Measurements from ENCODE around the gene ZBTB33. TPM values are rescaled to one million over a fixed set of nuclear protein-coding genes. Genes with fewer than 3 reads are reported as not detected.

The ZBTB33 gene
- total RNA-seq, 4 donors from 2014 or later, result 5.6 to 16.1 (median 10.0) TPM

GRCh38 chrX:120235284-120235683 is 15.3 kb upstream of the ZBTB33 start:
- H3K9me3 ChIP-seq, result no peaks in the 10 kb centered on the region
- H3K27me3 ChIP-seq, result no peaks in the 10 kb centered on the region
- H3K36me3 ChIP-seq, result no peaks in the 10 kb centered on the region
- DNase-seq, result no peak
- no peak overlapping the region for H3K27ac ChIP-seq
- no peaks in the 10 kb centered on the region for H3K4me1 ChIP-seq
- 78% methylated on average over 6 of the region's 6 CpGs; no CpG with 5 or more reads in 1 of the 2 donors for WGBS, 2 donors (ENCODE audit: low coverage in 1 of 2)
- TF ChIP-seq CTCF (IDR thresholded peaks at IDR 0.05) (no peak), EP300 (IDR thresholded peaks at IDR 0.05; ENCODE audit: low read depth) (no peak), POLR2AphosphoS5 (IDR thresholded peaks at IDR 0.05) (no peak), POLR2A (IDR thresholded peaks at IDR 0.05) (no peak)
- in situ Hi-C loops (cut with MboI; ENCODE audit: low pct_ligation_motif_present in 1 of 4, low pct_unique_long_range_greater_than_20kb in 1 of 4, low sequenced_read_pairs in 3 of 4), result no loop called here
- intact Hi-C loops (cut with DNase I; ENCODE audit: low total_unique reads), result no loop called here
- no peak overlapping the region for H3K4me3 ChIP-seq

GRCh38 chrX:120236687-120237479 is 13.7 kb upstream of the ZBTB33 start:
- in situ Hi-C loops (cut with MboI; ENCODE audit: low pct_ligation_motif_present in 1 of 4, low pct_unique_long_range_greater_than_20kb in 1 of 4, low sequenced_read_pairs in 3 of 4) (no loop called here), intact Hi-C loops (cut with DNase I; ENCODE audit: low total_unique reads) (no loop called here)
- Histone ChIP-seq H3K4me1 (no peaks in the 10 kb centered on the region), H3K9me3 (no peaks in the 10 kb centered on the region), H3K27me3 (no peaks in the 10 kb centered on the region), H3K27ac (no peak overlapping the region), H3K4me3 (no peak overlapping the region), H3K36me3 (no peaks in the 10 kb centered on the region)
- WGBS, 2 donors (ENCODE audit: low coverage in 1 of 2), result 70 to 80% methylated on average over 1 to 3 of the region's 3 CpGs
- DNase-seq, result no peak
- TF ChIP-seq POLR2A (IDR thresholded peaks at IDR 0.05), result no peak
- TF ChIP-seq POLR2AphosphoS5 (IDR thresholded peaks at IDR 0.05), result no peak
- no peak for TF ChIP-seq CTCF (IDR thresholded peaks at IDR 0.05)
- TF ChIP-seq EP300 (IDR thresholded peaks at IDR 0.05; ENCODE audit: low read depth), result no peak

- H3K36me3 ChIP-seq, result no peaks in the 10 kb centered on the region
- no peaks in the 10 kb centered on the region for H3K9me3 ChIP-seq
- peaks cover 1 to 7% (median 4%) of the 10 kb centered on the region in 4 donors for H3K4me1 ChIP-seq
- DNase-seq, result no peak
- no peaks in the 10 kb centered on the region for H3K27me3 ChIP-seq
- intact Hi-C loops (cut with DNase I; ENCODE audit: low total_unique reads) (loop anchor here (2.0 kb wide), 1 partner anchor 58 kb away; no protein-coding TSS in a partner anchor), in situ Hi-C loops (cut with MboI; ENCODE audit: low pct_ligation_motif_present in 1 of 4, low pct_unique_long_range_greater_than_20kb in 1 of 4, low sequenced_read_pairs in 3 of 4) (no loop called here)
- no peak overlapping the region for H3K4me3 ChIP-seq
- TF ChIP-seq CTCF (IDR thresholded peaks at IDR 0.05) (no peak), POLR2A (IDR thresholded peaks at IDR 0.05) (no peak)
- WGBS, 2 donors (ENCODE audit: low coverage in 1 of 2), result 78% methylated on average over 4 of the region's 4 CpGs; no CpG with 5 or more reads in 1 of the 2 donors
- H3K27ac ChIP-seq, result no peak overlapping the region
Observed at GRCh38 chrX:120238933-120239332, 11.7 kb upstream of the ZBTB33 start.

DNA sequence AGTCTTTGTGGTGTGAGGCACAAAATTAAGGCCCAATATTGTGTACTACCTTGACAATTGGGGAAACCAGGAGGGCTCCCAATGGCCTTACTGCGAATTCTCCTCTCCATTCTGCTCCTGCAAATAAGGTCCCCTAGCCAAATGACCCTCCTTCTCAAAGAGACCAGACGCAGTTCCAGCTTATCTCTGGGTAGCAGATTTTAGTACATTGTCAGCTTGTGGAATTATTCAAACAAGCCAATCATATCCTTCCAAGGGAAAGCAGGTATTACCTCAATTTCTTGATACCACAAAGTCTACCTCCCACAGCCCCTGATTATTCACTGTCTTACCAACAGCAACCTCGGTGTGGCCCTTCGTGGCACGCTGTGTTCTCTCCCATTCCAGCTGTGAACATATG is 7.8 kb upstream of the ZBTB33 start:
- no peak for TF ChIP-seq POLR2A (IDR thresholded peaks at IDR 0.05)
- no peak for TF ChIP-seq EP300 (IDR thresholded peaks at IDR 0.05; ENCODE audit: low read depth)
- no peak for TF ChIP-seq POLR2AphosphoS5 (IDR thresholded peaks at IDR 0.05)
- no peak for TF ChIP-seq CTCF (IDR thresholded peaks at IDR 0.05)
- WGBS, 2 donors (ENCODE audit: low coverage in 1 of 2), result 82% methylated on average over 5 of the region's 5 CpGs; no CpG with 5 or more reads in 1 of the 2 donors
- Histone ChIP-seq H3K4me1 (peaks cover 4 to 9% (median 5%) of the 10 kb centered on the region in 4 donors), H3K4me3 (no peak overlapping the region), H3K27ac (no peak overlapping the region), H3K36me3 (no peaks in the 10 kb centered on the region), H3K27me3 (no peaks in the 10 kb centered on the region), H3K9me3 (no peaks in the 10 kb centered on the region)
- DNase-seq, result no peak
- intact Hi-C loops (cut with DNase I; ENCODE audit: low total_unique reads) (no loop called here), in situ Hi-C loops (cut with MboI; ENCODE audit: low pct_ligation_motif_present in 1 of 4, low pct_unique_long_range_greater_than_20kb in 1 of 4, low sequenced_read_pairs in 3 of 4) (no loop called here)

Data from transverse colon (tissue), 4 donors.